ENCODE results near the gene PTPRC.

The PTPRC gene

GRCh38 chr1:198696211-198696610 lies 57.4 kb downstream of the PTPRC start:
- no peak for DNase-seq (ENCODE audit: low read depth)
- H3K4me3 ChIP-seq (ENCODE audit: low read depth, low read length): no peak overlapping the region
- TF ChIP-seq CTCF (conservative IDR thresholded peaks at IDR 0.05; ENCODE audit: low read depth, low read length): no peak

- peak; percentile 98 for TF ChIP-seq CTCF (conservative IDR thresholded peaks at IDR 0.05; ENCODE audit: low read depth, low read length)
- peak; percentile 56 for DNase-seq (ENCODE audit: low read depth)
- H3K4me3 ChIP-seq (ENCODE audit: low read depth, low read length): peak overlapping the region; percentile 23
Measured at GRCh38 chr1:198699167-198700015, 60.6 kb downstream of the PTPRC start.

GRCh38 chr1:198700016-198700392 lies 61.2 kb downstream of the PTPRC start:
- no peak for TF ChIP-seq CTCF (conservative IDR thresholded peaks at IDR 0.05; ENCODE audit: low read depth, low read length)
- H3K4me3 ChIP-seq (ENCODE audit: low read depth, low read length): no peak overlapping the region
- no peak for DNase-seq (ENCODE audit: low read depth)

GRCh38 chr1:198700396-198700795 lies 61.6 kb downstream of the PTPRC start:
- TF ChIP-seq CTCF (conservative IDR thresholded peaks at IDR 0.05; ENCODE audit: low read depth, low read length): no peak
- no peak for DNase-seq (ENCODE audit: low read depth)
- no peak overlapping the region for H3K4me3 ChIP-seq (ENCODE audit: low read depth, low read length)

DNA sequence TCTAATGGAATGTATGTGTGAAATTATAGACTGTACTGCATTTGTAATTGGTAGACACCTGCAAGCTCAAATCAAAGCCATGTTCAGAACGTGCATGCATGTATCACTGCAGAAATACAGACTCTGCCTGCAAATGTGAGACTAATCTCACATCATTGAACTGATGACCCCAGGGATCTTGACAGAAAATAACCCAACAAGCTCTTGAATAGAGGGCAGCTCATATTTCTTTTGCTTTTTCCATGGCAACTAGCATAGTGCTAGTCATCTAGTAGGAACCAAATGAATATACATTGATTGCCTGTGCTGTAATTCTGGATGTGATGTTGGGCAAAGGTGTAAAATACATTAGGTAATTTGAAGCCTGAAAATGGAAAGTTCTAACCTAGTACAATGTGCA lies 62.4 kb downstream of the PTPRC start:
- no peak for DNase-seq (ENCODE audit: low read depth)
- no peak for TF ChIP-seq CTCF (conservative IDR thresholded peaks at IDR 0.05; ENCODE audit: low read depth, low read length)
- no peak overlapping the region for H3K4me3 ChIP-seq (ENCODE audit: low read depth, low read length)

GRCh38 chr1:198701766-198702539 lies 63.1 kb downstream of the PTPRC start:
- DNase-seq (ENCODE audit: low read depth): no peak
- no peak for TF ChIP-seq CTCF (conservative IDR thresholded peaks at IDR 0.05; ENCODE audit: low read depth, low read length)
- H3K4me3 ChIP-seq (ENCODE audit: low read depth, low read length): no peak overlapping the region
